Fibroblast of mammary gland (primary cell): ENCODE results near the gene SCAMP3.

ENCODE experiments used
- DNase-seq: peaks from one replicate; pipeline ENCODE4 v3.0.0-alpha.2; 2010; ENCODE audit warnings: low read depth
- H3K4me3 ChIP-seq: 2 replicates; pipeline ENCODE4 v1.5.1; 2011; ENCODE audit warnings: low read depth, mild to moderate bottlenecking, low read length, moderate library complexity; ENCODE audit not compliant: control insufficient read depth
- TF ChIP-seq, protein P1 (sequence below): conservative IDR thresholded peaks from 2 replicates; pipeline ENCODE4 v1.5.1; 2011; ENCODE audit warnings: low read depth, low read length, inconsistent platforms; ENCODE audit not compliant: control insufficient read depth, insufficient read depth

Gene SCAMP3

DNA sequence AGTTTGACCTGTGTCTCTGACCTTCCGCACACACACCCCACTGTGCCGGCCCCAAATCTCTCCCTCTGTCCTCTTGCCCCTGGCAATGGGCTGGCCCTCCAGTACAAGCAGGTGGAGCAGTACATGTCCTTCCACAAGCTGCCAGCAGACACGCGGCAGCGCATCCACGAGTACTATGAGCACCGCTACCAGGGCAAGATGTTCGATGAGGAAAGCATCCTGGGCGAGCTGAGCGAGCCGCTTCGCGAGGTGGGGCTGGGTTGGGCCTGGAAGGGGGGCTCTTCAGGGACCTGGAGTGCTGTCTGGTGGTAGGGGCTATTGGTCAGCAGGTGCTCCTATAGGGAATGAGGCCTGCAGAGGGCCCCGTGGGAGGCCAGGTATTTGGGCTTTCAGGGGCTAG, 22.9 kb upstream of the SCAMP3 start:
- no peak overlapping the region for H3K4me3 ChIP-seq
- no peak for DNase-seq
- TF ChIP-seq, protein P1, sequence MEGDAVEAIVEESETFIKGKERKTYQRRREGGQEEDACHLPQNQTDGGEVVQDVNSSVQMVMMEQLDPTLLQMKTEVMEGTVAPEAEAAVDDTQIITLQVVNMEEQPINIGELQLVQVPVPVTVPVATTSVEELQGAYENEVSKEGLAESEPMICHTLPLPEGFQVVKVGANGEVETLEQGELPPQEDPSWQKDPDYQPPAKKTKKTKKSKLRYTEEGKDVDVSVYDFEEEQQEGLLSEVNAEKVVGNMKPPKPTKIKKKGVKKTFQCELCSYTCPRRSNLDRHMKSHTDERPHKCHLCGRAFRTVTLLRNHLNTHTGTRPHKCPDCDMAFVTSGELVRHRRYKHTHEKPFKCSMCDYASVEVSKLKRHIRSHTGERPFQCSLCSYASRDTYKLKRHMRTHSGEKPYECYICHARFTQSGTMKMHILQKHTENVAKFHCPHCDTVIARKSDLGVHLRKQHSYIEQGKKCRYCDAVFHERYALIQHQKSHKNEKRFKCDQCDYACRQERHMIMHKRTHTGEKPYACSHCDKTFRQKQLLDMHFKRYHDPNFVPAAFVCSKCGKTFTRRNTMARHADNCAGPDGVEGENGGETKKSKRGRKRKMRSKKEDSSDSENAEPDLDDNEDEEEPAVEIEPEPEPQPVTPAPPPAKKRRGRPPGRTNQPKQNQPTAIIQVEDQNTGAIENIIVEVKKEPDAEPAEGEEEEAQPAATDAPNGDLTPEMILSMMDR, result no peak

DNA sequence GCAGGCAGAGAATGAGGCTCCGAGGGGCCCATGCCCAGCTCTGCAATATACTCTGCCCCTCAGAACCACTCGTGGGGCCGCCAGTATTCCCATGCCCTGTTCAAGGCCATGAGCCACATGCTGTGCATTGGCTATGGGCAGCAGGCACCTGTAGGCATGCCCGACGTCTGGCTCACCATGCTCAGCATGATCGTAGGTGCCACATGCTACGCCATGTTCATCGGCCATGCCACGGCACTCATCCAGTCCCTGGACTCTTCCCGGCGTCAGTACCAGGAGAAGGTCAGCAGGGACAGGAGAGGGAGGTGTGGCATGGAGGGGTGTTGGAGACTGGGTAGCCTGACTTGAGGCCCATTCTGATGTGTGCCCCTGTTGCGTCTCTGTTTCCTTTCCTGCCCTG, 22.3 kb upstream of the SCAMP3 start:
- H3K4me3 ChIP-seq, result no peak overlapping the region
- TF ChIP-seq, protein P1, result no peak
- DNase-seq, result no peak

DNA sequence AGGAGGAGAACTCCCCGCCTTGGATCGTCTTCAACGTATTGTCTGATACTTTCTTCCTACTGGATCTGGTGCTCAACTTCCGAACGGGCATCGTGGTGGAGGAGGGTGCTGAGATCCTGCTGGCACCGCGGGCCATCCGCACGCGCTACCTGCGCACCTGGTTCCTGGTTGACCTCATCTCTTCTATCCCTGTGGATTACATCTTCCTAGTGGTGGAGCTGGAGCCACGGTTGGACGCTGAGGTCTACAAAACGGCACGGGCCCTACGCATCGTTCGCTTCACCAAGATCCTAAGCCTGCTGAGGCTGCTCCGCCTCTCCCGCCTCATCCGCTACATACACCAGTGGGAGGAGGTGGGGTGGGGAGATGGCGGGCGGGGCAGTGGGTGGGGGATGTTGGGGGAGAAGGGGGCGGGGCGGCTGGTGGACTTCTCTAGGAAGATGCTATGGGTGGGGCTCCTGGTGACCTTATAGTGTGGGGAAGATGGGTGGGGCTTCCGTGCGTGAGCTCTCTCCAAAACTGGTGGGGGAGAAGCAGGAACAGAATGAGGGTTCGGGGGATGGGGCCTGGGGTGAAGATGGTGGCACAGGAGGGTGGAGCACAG, 20.4 kb upstream of the SCAMP3 start:
- H3K4me3 ChIP-seq, result no peak overlapping the region
- DNase-seq, result no peak
- TF ChIP-seq, protein P1, result no peak

DNA sequence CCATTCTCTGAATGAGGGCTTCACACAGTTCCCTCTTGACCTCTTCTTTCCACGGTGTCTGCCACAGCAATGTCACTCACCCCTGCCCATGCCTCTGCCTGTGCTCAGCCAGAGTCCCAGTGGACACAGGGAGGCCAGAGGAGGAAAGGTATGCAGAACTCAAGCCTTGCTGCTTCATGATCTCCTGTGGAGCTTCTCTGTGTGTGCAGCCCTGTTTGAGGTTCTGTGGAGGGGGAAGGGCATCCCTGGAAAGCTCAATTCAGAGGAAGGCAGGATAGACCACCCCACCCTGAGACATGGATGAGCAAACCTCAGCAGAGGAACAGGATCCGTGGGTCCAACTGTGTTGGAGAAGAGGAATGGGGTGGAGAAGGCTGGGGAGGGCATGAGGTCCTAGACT, 17.1 kb upstream of the SCAMP3 start:
- no peak overlapping the region for H3K4me3 ChIP-seq
- DNase-seq, result no peak
- TF ChIP-seq, protein P1, result no peak

DNA sequence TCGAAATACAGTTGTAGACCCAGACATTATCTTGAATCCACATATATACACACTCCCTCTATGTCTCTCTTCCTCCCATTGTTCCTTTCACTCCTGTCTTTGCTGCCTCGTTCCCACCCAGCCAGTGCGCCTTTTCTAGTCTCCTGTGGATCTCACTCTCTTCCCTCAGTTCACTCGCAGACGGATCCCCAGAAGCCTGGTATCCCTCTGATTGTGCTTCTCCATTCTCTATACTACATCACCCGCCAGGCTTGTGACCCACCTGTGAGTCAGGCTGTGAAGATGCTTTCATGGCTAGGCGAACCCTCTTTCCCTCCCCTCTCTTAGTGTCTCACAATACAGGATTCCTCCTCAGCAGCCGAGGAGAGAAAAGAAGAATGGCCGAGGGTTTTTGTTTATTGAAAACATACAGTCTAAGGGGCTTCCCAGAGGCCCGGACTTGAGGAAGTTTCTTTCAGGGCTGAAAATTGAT, 16.6 kb upstream of the SCAMP3 start:
- TF ChIP-seq, protein P1, result no peak
- no peak overlapping the region for H3K4me3 ChIP-seq
- no peak for DNase-seq

DNA sequence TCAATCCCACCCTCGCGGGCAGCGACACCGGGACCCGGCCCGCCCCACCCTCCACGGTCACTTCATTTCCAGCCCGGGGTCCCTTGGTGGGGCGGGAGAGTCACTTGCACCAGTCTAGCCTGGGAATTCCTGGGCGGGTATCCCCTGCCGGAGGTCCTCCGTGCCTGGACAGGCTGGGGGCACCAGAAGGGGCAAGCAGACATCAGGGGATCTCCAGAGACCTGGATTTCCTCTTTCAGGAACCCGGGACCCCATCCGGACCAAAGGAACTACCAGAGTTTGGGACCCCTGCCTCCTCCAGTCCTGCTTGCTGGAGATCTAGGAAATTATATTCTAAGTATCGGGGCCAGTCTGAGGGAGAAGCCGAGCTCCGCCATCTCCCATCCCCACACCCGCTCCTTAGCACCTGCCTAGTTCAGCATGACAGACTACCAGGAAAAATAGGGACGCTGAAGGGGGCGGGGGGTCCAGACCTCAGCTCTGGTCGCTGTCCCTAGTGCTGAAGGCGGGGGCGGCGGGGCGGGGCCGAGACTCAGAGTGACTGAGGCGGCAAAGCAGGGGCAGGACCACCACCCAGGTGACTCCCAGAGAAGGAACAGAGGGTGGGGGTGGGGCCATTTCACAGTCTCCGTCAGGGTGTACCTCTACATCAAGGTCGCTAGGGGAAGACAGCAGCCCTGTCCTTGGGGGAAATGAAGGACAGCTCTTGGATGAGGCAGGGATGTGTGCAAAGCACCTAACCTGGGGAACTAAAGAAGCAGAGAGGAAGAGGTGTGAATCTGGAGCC, 15.9 kb upstream of the SCAMP3 start:
- TF ChIP-seq, protein P1, result no peak
- peak; percentile 12 for DNase-seq
- peak overlapping the region; percentile 58 for H3K4me3 ChIP-seq
